Neural progenitor cell (in vitro differentiated cells): ENCODE results near the gene COMP. TPM values are rescaled to one million over a fixed set of nuclear protein-coding genes. Genes with fewer than 3 reads are reported as not detected.
A peak's percentile ranks its signal among the peaks of the same experiment; 100 is the strongest.

Experiments used
- DNase-seq: peaks from one replicate; pipeline ENCODE4 v3.0.0-alpha.2; 2016; ENCODE audit warnings: low spot score
- H2AFZ ChIP-seq: fragments of 200-600 bp; sonication (generic); replicated peaks from 2 replicates; pipeline ENCODE4 v1.6.1; 2016; ENCODE audit warnings: antibody characterized with exemption
- H3F3A ChIP-seq: fragments of 200-600 bp; sonication (generic); 2 replicates; pipeline ENCODE4 v1.6.1; 2016; ENCODE audit warnings: antibody characterized with exemption, low read depth
- H3K27ac ChIP-seq: fragments of 200-600 bp; sonication (generic); 2 replicates; pipeline ENCODE4 v1.5.1; 2016; ENCODE audit warnings: mild to moderate bottlenecking
- H3K27me3 ChIP-seq: fragments of 200-600 bp; sonication (generic); 2 replicates; pipeline ENCODE4 v1.6.1; 2016; ENCODE audit warnings: mild to moderate bottlenecking, moderate library complexity
- H3K36me3 ChIP-seq: fragments of 200-600 bp; sonication (generic); 2 replicates; pipeline ENCODE4 v1.5.1; 2016
- H3K4me1 ChIP-seq: fragments of 200-600 bp; sonication (generic); 2 replicates; pipeline ENCODE4 v1.6.1; 2016; ENCODE audit warnings: mixed run types
- H3K4me2 ChIP-seq: fragments of 200-600 bp; sonication (generic); 2 replicates; pipeline ENCODE4 v1.6.1; 2016
- H3K4me3 ChIP-seq: fragments of 200-600 bp; sonication (generic); 2 replicates; pipeline ENCODE4 v1.5.1; 2016
- H3K79me2 ChIP-seq: fragments of 200-600 bp; sonication (generic); 2 replicates; pipeline ENCODE4 v1.6.1; 2016; ENCODE audit warnings: low read depth
- H3K9ac ChIP-seq: fragments of 200-600 bp; sonication (generic); 2 replicates; pipeline ENCODE4 v1.6.1; 2016
- H3K9me3 ChIP-seq: fragments of 200-600 bp; sonication (generic); 2 replicates; pipeline ENCODE4 v1.5.1; 2016; ENCODE audit warnings: low read depth
- H4K20me1 ChIP-seq: fragments of 200-600 bp; sonication (generic); 2 replicates; pipeline ENCODE4 v1.6.1; 2016; ENCODE audit warnings: low read depth
- H3K27ac Mint-ChIP-seq: 3 replicates; pipeline ENCODE4 v1.8.0; 2021; ENCODE audit warnings: mixed read lengths
- H3K27me3 Mint-ChIP-seq: 2 replicates; pipeline ENCODE4 v1.8.0; 2022; ENCODE audit warnings: low read depth, mild to moderate bottlenecking, inconsistent platforms, moderate library complexity, mixed read lengths; ENCODE audit not compliant: insufficient read depth
- H3K36me3 Mint-ChIP-seq: 3 replicates; pipeline ENCODE4 v1.8.0; 2021; ENCODE audit warnings: mixed read lengths
- H3K4me1 Mint-ChIP-seq: 3 replicates; pipeline ENCODE4 v1.8.0; 2021; ENCODE audit warnings: mixed read lengths
- H3K4me3 Mint-ChIP-seq: 3 replicates; pipeline ENCODE4 v1.8.0; 2021; ENCODE audit warnings: mild to moderate bottlenecking, moderate library complexity, mixed read lengths
- H3K9me3 Mint-ChIP-seq: 3 replicates; pipeline ENCODE4 v1.8.0; 2020; ENCODE audit warnings: mixed read lengths
- EZH2 ChIP-seq: fragments of 200-600 bp; sonication (generic); IDR thresholded peaks from 2 replicates; pipeline ENCODE4 v1.6.1; 2017; ENCODE audit warnings: antibody characterized with exemption, mild to moderate bottlenecking, moderate library complexity
- EZH2phosphoT487 ChIP-seq: fragments of 200-600 bp; sonication (generic); IDR thresholded peaks from 2 replicates; pipeline ENCODE4 v1.6.1; 2017; ENCODE audit warnings: antibody characterized with exemption
- total RNA-seq: library from RNA; depleted of rRNA; stranded (reverse); fragments of >200 nt; gene quantifications from 2 replicates; pipeline ENCODE4 v1.2.3, GENCODE V29; 2015; ENCODE audit warnings: low replicate concordance
- TF ChIP-seq, protein P1 (sequence below): fragments of 200-600 bp; sonication (generic); IDR thresholded peaks from 2 replicates; pipeline ENCODE4 v1.5.1; 2017; ENCODE audit warnings: antibody characterized with exemption, mild to moderate bottlenecking

The COMP gene
- total RNA-seq, 1 donor from 2014 or later, result not detected

GRCh38 chr19:18742838-18743783 is 48.0 kb downstream of the COMP start:
- H2AFZ ChIP-seq, result no peak overlapping the region
- H3F3A ChIP-seq, result no peaks in the 10 kb centered on the region
- H3K79me2 ChIP-seq, result no peaks in the 10 kb centered on the region
- Mint-ChIP-seq H3K4me1 (peaks cover 16% of the 10 kb centered on the region), H3K27me3 (no peaks in the 10 kb centered on the region), H3K36me3 (no peaks in the 10 kb centered on the region), H3K9me3 (no peaks in the 10 kb centered on the region), H3K4me3 (no peak overlapping the region), H3K27ac (peak overlapping the region; percentile 37)
- no peak overlapping the region for H3K27ac ChIP-seq
- H3K4me1 ChIP-seq, result peaks cover 15% of the 10 kb centered on the region
- H3K9me3 ChIP-seq, result no peaks in the 10 kb centered on the region
- H3K4me3 ChIP-seq, result no peak overlapping the region
- H4K20me1 ChIP-seq, result peaks cover 36% of the 10 kb centered on the region
- H3K4me2 ChIP-seq, result no peak overlapping the region
- H3K27me3 ChIP-seq, result no peaks in the 10 kb centered on the region
- no peaks in the 10 kb centered on the region for H3K36me3 ChIP-seq
- H3K9ac ChIP-seq, result no peak overlapping the region
- peak; percentile 56 for DNase-seq
- TF ChIP-seq EZH2 (no peak), EZH2phosphoT487 (no peak)
- TF ChIP-seq, protein P1, sequence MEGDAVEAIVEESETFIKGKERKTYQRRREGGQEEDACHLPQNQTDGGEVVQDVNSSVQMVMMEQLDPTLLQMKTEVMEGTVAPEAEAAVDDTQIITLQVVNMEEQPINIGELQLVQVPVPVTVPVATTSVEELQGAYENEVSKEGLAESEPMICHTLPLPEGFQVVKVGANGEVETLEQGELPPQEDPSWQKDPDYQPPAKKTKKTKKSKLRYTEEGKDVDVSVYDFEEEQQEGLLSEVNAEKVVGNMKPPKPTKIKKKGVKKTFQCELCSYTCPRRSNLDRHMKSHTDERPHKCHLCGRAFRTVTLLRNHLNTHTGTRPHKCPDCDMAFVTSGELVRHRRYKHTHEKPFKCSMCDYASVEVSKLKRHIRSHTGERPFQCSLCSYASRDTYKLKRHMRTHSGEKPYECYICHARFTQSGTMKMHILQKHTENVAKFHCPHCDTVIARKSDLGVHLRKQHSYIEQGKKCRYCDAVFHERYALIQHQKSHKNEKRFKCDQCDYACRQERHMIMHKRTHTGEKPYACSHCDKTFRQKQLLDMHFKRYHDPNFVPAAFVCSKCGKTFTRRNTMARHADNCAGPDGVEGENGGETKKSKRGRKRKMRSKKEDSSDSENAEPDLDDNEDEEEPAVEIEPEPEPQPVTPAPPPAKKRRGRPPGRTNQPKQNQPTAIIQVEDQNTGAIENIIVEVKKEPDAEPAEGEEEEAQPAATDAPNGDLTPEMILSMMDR, result no peak

GRCh38 chr19:18742324-18742723 is 48.8 kb downstream of the COMP start:
- Histone ChIP-seq H3K4me1 (peaks cover 22% of the 10 kb centered on the region), H4K20me1 (peaks cover 43% of the 10 kb centered on the region), H3K36me3 (no peaks in the 10 kb centered on the region), H3K9ac (no peak overlapping the region), H3K4me2 (no peak overlapping the region), H3K4me3 (no peak overlapping the region), H3K27ac (no peak overlapping the region), H3K9me3 (no peaks in the 10 kb centered on the region), H3K27me3 (no peaks in the 10 kb centered on the region), H2AFZ (no peak overlapping the region), H3F3A (peaks cover 5% of the 10 kb centered on the region), H3K79me2 (no peaks in the 10 kb centered on the region)
- no peak for TF ChIP-seq EZH2
- TF ChIP-seq EZH2phosphoT487, result no peak
- TF ChIP-seq, protein P1, result no peak
- no peak overlapping the region for H3K4me3 Mint-ChIP-seq
- H3K4me1 Mint-ChIP-seq, result peaks cover 23% of the 10 kb centered on the region
- no peaks in the 10 kb centered on the region for H3K9me3 Mint-ChIP-seq
- H3K27me3 Mint-ChIP-seq, result no peaks in the 10 kb centered on the region
- no peaks in the 10 kb centered on the region for H3K36me3 Mint-ChIP-seq
- H3K27ac Mint-ChIP-seq, result no peak overlapping the region
- peak; percentile 1 for DNase-seq

DNA sequence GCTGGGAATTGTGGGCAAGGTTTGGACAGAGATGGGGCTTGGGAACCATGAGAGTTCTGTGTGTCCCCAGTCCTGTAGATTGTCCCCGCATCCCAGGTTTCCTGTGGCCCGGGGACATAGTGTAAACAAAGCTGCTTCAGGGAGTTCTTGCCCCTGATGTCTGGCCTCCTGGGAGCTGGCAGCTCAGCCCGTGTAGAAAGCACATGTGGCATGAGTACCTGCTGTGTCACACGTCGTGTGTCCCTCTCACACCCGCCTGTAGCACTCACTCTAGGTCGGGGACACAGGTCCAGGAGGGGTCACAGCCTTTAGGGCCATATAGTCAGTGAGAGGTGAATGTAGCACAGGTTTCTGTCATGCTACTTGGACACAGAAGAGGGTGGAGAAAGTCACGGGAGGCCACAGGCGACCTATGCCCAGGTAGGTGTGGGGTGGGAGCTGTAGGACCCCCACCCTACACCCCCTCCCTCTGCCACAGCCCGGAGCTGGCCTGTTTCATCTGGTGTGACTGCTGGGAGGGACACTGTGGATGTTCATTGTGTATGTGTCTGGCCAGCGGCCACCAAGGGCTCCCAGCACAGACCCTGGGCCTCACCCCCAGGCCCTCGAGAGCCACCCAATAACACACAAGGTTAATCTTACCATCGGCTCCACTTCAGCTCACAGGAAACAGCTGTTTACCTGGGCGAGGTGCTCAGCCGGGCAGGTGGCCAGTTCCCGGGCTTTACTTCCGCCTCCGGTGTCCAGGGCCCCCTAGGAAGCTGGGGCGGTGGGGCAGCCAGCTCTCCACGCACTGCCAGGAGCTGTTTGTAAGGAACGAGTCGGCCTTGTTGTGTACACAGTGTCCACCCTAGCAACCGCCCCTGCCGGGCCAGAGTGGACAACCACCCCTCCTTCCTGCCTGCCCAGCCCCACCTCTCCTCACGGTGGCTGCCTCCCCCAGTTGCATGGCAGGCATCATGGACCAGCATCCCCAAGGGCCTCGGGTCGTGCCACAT is 49.7 kb downstream of the COMP start:
- H3K27me3 ChIP-seq, result no peaks in the 10 kb centered on the region
- H4K20me1 ChIP-seq, result peaks cover 52% of the 10 kb centered on the region
- no peaks in the 10 kb centered on the region for H3K79me2 ChIP-seq
- Mint-ChIP-seq H3K4me1 (peaks cover 25% of the 10 kb centered on the region), H3K27me3 (no peaks in the 10 kb centered on the region), H3K27ac (peak overlapping the region; percentile 90), H3K9me3 (no peaks in the 10 kb centered on the region), H3K36me3 (no peaks in the 10 kb centered on the region), H3K4me3 (no peak overlapping the region)
- peaks cover 20% of the 10 kb centered on the region for H3K4me1 ChIP-seq
- no peak overlapping the region for H3K27ac ChIP-seq
- no peaks in the 10 kb centered on the region for H3K9me3 ChIP-seq
- H3F3A ChIP-seq, result peaks cover 5% of the 10 kb centered on the region
- H3K9ac ChIP-seq, result no peak overlapping the region
- H3K36me3 ChIP-seq, result no peaks in the 10 kb centered on the region
- H2AFZ ChIP-seq, result no peak overlapping the region
- no peak for DNase-seq
- H3K4me2 ChIP-seq, result no peak overlapping the region
- TF ChIP-seq, protein P1, result no peak
- TF ChIP-seq EZH2, result no peak
- no peak for TF ChIP-seq EZH2phosphoT487
- H3K4me3 ChIP-seq, result no peak overlapping the region
